ENCODE measurements around the gene PCCA.

Gene PCCA

DNA sequence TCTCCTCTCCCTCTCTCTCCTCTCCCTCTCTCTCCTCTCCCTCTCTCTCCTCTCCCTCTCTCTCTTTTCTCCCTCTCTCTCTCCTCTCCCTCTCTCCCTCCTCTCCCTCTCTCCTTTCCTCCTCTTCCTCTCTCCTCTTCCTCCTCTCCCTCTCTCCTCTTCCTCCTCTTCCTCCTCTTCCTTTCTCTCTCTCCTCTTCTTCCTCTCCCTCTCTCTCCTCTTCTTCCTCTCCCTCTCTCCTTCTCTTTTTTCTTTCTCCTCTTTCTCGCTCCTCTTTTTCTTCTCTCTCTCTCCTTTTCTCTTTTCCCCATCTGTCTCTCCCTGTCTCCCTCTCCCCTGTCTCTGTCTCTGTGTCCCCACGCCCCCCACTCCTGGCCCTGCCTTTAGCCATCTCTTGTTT lies 363.0 kb downstream of the PCCA start:
- Histone ChIP-seq H3K36me3 (ENCODE audit: control insufficient read depth in 1 of 2, insufficient read depth in 2 of 2, low read length in 2 of 2) (no peaks in the 10 kb centered on the region), H3K27ac (ENCODE audit: low read length) (no peak overlapping the region), H3K9me3 (ENCODE audit: control insufficient read depth in 1 of 2, low read length in 2 of 2) (no peaks in the 10 kb centered on the region), H3K4me3 (ENCODE audit: low read depth in 1 of 2, low read length in 2 of 2) (no peak overlapping the region), H3K27me3 (ENCODE audit: low read depth, low read length) (no peaks in the 10 kb centered on the region), H3K4me1 (ENCODE audit: control insufficient read depth in 1 of 2, insufficient read depth in 2 of 2, low read length in 2 of 2) (no peaks in the 10 kb centered on the region)

DNA sequence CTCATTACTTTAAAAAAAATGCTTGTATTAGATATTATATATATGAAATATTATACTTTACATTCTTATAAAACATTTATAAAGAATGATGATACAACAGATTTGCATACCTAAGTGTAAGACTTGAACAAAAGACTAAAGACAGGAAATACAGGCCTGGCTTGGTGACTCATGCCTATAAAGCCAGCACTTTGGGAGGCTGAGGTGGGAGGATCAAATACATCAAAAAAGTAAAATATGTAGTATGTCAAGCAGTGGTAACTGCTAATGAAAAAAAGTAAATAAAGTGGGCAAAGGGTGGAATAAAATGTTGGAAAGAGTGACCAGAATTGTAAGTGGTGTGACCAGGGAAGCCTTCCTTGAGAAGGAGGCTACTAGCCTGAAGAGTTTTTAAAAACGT lies 366.0 kb downstream of the PCCA start:
- H3K27me3 ChIP-seq (ENCODE audit: low read depth, low read length): no peaks in the 10 kb centered on the region
- H3K4me3 ChIP-seq (ENCODE audit: low read depth in 1 of 2, low read length in 2 of 2): no peak overlapping the region

DNA sequence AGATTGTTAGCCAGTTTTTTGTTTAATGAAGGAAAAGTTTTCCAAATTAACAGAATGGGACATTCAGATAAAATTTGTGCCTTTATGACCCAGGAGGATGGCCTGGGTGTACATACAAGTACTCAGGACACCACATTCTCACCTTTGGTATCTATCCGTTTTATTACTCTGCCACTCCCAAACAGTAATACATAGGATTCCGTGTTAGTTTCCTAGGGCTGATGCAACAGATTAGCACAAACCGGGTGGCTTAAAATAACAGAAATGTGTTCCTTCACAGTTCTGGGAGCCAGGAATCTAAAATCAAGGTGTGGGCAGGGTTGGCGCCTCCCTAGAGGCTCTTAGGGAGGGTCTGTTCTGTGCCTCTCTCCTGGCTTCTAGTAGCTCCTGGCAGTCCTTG lies 369.8 kb downstream of the PCCA start:
- Histone ChIP-seq H3K4me1 (ENCODE audit: control insufficient read depth in 1 of 2, insufficient read depth in 2 of 2, low read length in 2 of 2) (no peaks in the 10 kb centered on the region), H3K27me3 (ENCODE audit: low read depth, low read length) (no peaks in the 10 kb centered on the region), H3K4me3 (ENCODE audit: low read depth in 1 of 2, low read length in 2 of 2) (no peak overlapping the region), H3K27ac (ENCODE audit: low read length) (no peak overlapping the region), H3K36me3 (ENCODE audit: control insufficient read depth in 1 of 2, insufficient read depth in 2 of 2, low read length in 2 of 2) (no peaks in the 10 kb centered on the region), H3K9me3 (ENCODE audit: control insufficient read depth in 1 of 2, low read length in 2 of 2) (peaks cover 0 to 7% of the 10 kb centered on the region in 2 donors)

More for the DNA sequence above, 366.0 kb downstream of the PCCA start:
- Histone ChIP-seq H3K4me1 (ENCODE audit: control insufficient read depth in 1 of 2, insufficient read depth in 2 of 2, low read length in 2 of 2) (no peaks in the 10 kb centered on the region), H3K9me3 (ENCODE audit: control insufficient read depth in 1 of 2, low read length in 2 of 2) (peaks cover 0 to 7% of the 10 kb centered on the region in 2 donors), H3K36me3 (ENCODE audit: control insufficient read depth in 1 of 2, insufficient read depth in 2 of 2, low read length in 2 of 2) (no peaks in the 10 kb centered on the region), H3K27ac (ENCODE audit: low read length) (no peak overlapping the region)

DNA sequence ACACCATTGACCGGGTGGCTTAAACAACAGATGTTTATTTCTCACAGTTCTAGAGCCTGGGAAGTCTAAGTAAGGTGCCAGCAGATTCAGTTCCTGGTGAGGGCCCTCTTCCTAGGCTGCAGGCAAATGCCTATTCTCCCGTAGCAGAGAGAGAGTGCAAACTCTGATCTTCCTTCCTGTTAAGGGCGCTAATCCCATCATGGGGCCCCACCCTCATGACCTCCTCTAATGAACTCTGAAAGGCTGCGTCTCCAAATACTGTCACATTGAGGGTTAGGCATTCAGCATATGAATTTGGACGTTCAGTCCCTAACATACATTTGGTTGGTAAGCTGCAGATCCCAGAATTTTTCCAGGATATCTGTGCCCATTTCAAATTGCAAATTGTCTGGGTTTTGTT lies 370.9 kb downstream of the PCCA start:
- Histone ChIP-seq H3K27ac (ENCODE audit: low read length) (no peak overlapping the region), H3K4me1 (ENCODE audit: control insufficient read depth in 1 of 2, insufficient read depth in 2 of 2, low read length in 2 of 2) (no peaks in the 10 kb centered on the region), H3K9me3 (ENCODE audit: control insufficient read depth in 1 of 2, low read length in 2 of 2) (peaks cover 0 to 7% of the 10 kb centered on the region in 2 donors), H3K36me3 (ENCODE audit: control insufficient read depth in 1 of 2, insufficient read depth in 2 of 2, low read length in 2 of 2) (no peaks in the 10 kb centered on the region), H3K27me3 (ENCODE audit: low read depth, low read length) (no peaks in the 10 kb centered on the region), H3K4me3 (ENCODE audit: low read depth in 1 of 2, low read length in 2 of 2) (no peak overlapping the region)

DNA sequence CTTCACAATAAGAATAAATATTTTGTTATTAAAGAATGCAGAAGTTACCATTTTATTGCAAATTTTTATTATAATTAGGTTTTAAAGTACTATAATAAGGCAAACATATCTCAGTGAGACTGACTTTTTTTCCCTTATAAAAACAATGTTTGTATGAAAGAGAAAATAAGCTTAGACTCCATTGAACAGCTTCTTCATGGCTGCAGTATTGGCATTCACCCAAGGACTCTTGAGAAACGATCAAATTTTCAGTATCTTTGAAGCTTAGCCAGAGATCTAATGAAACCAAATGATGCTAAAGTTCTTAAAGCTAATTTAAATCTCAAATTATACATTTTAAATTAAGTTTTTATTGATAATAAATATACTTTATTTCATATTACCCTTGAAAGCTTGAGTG lies 371.4 kb downstream of the PCCA start:
- Histone ChIP-seq H3K36me3 (ENCODE audit: control insufficient read depth in 1 of 2, insufficient read depth in 2 of 2, low read length in 2 of 2) (no peaks in the 10 kb centered on the region), H3K4me3 (ENCODE audit: low read depth in 1 of 2, low read length in 2 of 2) (no peak overlapping the region), H3K4me1 (ENCODE audit: control insufficient read depth in 1 of 2, insufficient read depth in 2 of 2, low read length in 2 of 2) (no peaks in the 10 kb centered on the region), H3K27me3 (ENCODE audit: low read depth, low read length) (no peaks in the 10 kb centered on the region), H3K27ac (ENCODE audit: low read length) (no peak overlapping the region), H3K9me3 (ENCODE audit: control insufficient read depth in 1 of 2, low read length in 2 of 2) (peaks cover 0 to 7% of the 10 kb centered on the region in 2 donors)

DNA sequence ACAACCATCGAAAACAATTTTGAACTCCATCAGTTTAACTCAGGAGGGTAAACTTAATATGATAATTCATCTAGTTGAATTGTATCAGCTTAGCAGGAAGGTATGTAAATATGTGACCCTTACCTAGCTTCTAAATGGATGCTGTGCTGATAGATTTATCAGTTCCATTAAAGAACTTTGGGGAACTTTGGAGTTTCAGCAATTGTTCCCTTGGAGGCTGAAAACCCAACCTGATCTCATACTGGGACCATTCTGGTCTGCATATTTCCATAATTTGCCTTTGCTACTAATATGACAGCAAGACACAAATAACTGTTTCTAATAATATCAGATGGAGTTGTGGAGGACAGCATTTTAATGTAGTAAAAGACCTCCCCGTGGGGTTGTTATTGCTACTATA lies 371.9 kb downstream of the PCCA start:
- Histone ChIP-seq H3K4me1 (ENCODE audit: control insufficient read depth in 1 of 2, insufficient read depth in 2 of 2, low read length in 2 of 2) (no peaks in the 10 kb centered on the region), H3K27me3 (ENCODE audit: low read depth, low read length) (no peaks in the 10 kb centered on the region), H3K36me3 (ENCODE audit: control insufficient read depth in 1 of 2, insufficient read depth in 2 of 2, low read length in 2 of 2) (no peaks in the 10 kb centered on the region), H3K27ac (ENCODE audit: low read length) (no peak overlapping the region), H3K9me3 (ENCODE audit: control insufficient read depth in 1 of 2, low read length in 2 of 2) (peaks cover 0 to 7% of the 10 kb centered on the region in 2 donors), H3K4me3 (ENCODE audit: low read depth in 1 of 2, low read length in 2 of 2) (no peak overlapping the region)

DNA sequence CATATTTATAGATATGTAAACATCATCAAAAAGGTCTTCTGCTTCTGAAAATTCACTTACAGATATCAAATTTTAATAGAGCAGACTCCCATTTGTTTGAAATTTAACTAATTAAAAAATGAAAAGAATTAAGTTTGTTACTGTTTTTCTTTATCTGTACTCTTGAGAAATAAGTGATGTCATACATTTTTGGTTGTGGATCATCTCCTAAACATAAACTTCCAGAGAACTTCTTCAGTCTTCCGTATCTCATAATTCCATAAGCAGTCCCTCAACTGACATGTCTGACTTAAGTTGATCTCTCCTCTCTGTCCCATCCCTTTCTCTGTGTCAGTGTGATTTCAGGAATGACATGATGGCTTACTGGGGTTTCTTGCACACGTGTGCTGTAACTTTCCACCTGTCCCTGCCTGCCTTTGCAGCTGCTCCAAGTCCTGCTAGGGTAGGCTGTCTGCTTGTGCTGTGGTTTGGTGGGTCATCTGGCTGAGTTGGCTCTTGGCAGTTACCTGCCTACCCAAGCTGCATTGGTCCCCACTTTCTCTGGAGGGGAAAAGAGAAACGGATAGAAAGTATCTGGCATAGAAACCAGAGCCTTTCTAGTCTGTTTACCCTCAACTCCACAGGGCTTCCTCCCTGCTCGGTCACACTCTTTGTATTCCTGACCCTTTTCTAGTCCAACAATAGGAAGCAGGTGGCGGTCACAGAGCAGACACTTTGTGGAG lies 372.6 kb downstream of the PCCA start:
- Histone ChIP-seq H3K27me3 (ENCODE audit: low read depth, low read length) (no peaks in the 10 kb centered on the region), H3K4me3 (ENCODE audit: low read depth in 1 of 2, low read length in 2 of 2) (no peak overlapping the region), H3K27ac (ENCODE audit: low read length) (no peak overlapping the region), H3K9me3 (ENCODE audit: control insufficient read depth in 1 of 2, low read length in 2 of 2) (peaks cover 0 to 7% of the 10 kb centered on the region in 2 donors), H3K4me1 (ENCODE audit: control insufficient read depth in 1 of 2, insufficient read depth in 2 of 2, low read length in 2 of 2) (no peaks in the 10 kb centered on the region), H3K36me3 (ENCODE audit: control insufficient read depth in 1 of 2, insufficient read depth in 2 of 2, low read length in 2 of 2) (no peaks in the 10 kb centered on the region)

DNA sequence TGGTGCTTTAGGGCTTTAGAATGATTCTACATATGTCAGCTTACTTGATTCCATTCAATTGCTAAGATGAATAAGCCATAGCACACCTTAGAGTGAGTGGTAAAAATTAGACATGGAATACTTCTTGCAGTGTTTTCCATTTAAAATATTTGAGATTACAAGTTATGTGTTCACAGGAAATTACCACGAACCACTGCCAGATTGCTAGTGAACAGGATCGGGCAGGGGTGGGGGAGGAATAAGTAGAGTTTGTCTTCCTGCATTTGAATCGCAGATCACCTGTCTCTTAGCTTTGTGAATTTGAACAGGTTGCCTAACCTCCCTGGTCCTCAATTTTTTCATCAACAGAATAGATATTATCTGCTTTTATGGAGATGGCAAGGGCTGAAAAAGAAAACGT lies 375.1 kb downstream of the PCCA start:
- Histone ChIP-seq H3K4me1 (ENCODE audit: control insufficient read depth in 1 of 2, insufficient read depth in 2 of 2, low read length in 2 of 2) (no peaks in the 10 kb centered on the region), H3K27me3 (ENCODE audit: low read depth, low read length) (no peaks in the 10 kb centered on the region)

DNA sequence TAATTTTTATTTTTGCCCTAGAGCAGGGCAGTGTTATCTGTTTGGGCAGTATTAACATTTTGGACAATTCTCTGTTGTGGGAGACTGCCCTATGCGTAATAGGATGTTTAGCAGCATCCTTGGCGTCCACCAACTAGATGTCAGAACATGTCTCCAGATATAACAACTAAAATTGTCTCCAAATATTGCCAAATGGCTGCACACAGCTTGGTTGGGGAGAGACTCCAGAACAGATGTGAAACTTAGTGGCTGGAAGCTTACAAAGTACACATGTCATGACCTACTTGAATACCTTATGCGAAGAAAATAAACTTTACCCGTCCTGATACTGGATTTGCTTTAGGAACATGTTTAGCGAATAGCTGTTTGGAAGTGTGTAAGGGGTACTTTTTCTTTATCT lies 376.7 kb downstream of the PCCA start:
- H3K36me3 ChIP-seq (ENCODE audit: control insufficient read depth in 1 of 2, insufficient read depth in 2 of 2, low read length in 2 of 2): no peaks in the 10 kb centered on the region
- H3K27ac ChIP-seq (ENCODE audit: low read length): no peak overlapping the region
- H3K9me3 ChIP-seq (ENCODE audit: control insufficient read depth in 1 of 2, low read length in 2 of 2): no peaks in the 10 kb centered on the region
- no peaks in the 10 kb centered on the region for H3K27me3 ChIP-seq (ENCODE audit: low read depth, low read length)
- no peaks in the 10 kb centered on the region for H3K4me1 ChIP-seq (ENCODE audit: control insufficient read depth in 1 of 2, insufficient read depth in 2 of 2, low read length in 2 of 2)
- no peak overlapping the region for H3K4me3 ChIP-seq (ENCODE audit: low read depth in 1 of 2, low read length in 2 of 2)

More for the DNA sequence above, 375.1 kb downstream of the PCCA start:
- Histone ChIP-seq H3K9me3 (ENCODE audit: control insufficient read depth in 1 of 2, low read length in 2 of 2) (peaks cover 0 to 7% of the 10 kb centered on the region in 2 donors), H3K36me3 (ENCODE audit: control insufficient read depth in 1 of 2, insufficient read depth in 2 of 2, low read length in 2 of 2) (no peaks in the 10 kb centered on the region), H3K27ac (ENCODE audit: low read length) (no peak overlapping the region), H3K4me3 (ENCODE audit: low read depth in 1 of 2, low read length in 2 of 2) (no peak overlapping the region)

DNA sequence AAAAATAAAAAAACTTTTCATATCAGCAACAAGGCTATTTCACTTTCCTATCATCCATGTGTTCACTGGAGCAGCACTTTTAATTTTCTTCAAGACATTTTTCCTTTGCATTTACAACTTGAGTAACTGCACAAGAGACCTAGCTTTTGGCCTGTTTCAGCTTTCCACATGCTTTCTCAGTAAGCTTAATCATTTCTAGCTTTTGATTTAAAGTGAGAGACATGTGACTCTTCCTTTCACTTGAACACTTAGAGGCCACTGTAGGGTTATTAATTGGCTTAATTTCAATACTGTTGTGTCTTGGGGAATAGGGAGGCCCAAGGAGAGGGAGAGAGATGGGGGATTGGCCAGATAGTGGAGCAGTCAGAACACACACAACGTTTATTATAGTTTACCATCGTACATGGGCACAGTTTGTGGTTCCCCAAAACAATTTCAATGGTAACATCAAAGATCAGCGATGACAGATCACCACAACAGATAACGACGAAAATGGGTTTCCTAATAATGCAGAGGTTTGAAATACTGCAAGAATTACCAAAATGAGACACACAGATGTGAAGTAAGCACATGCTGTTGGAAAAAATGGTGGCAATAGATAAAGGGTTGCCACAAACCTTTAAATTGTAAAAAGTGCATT lies 382.1 kb downstream of the PCCA start:
- Histone ChIP-seq H3K27ac (ENCODE audit: low read length) (no peak overlapping the region), H3K36me3 (ENCODE audit: control insufficient read depth in 1 of 2, insufficient read depth in 2 of 2, low read length in 2 of 2) (no peaks in the 10 kb centered on the region), H3K4me3 (ENCODE audit: low read depth in 1 of 2, low read length in 2 of 2) (no peak overlapping the region), H3K4me1 (ENCODE audit: control insufficient read depth in 1 of 2, insufficient read depth in 2 of 2, low read length in 2 of 2) (no peaks in the 10 kb centered on the region), H3K9me3 (ENCODE audit: control insufficient read depth in 1 of 2, low read length in 2 of 2) (no peaks in the 10 kb centered on the region), H3K27me3 (ENCODE audit: low read depth, low read length) (no peaks in the 10 kb centered on the region)

DNA sequence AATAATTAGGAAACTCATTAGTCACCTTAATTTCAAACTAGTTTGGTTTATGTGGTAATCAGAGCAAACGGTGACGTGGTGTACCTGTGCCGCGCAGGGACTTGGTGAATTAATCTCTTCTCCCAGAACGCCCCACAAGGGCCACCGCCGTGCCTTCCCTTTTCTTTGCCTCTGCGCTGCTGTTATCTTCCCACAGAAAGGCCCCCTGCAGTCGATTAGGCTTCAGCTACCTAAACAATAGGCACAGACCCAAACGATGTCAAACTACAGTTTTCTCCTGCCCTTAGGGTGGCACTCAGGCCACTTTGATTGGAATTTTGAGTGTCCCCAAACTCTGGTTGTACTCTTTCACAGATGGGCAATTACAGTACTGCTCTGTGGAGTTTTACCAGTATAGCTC lies 384.2 kb downstream of the PCCA start:
- H3K4me1 ChIP-seq (ENCODE audit: control insufficient read depth in 1 of 2, insufficient read depth in 2 of 2, low read length in 2 of 2): no peaks in the 10 kb centered on the region
- H3K4me3 ChIP-seq (ENCODE audit: low read depth in 1 of 2, low read length in 2 of 2): no peak overlapping the region
- H3K36me3 ChIP-seq (ENCODE audit: control insufficient read depth in 1 of 2, insufficient read depth in 2 of 2, low read length in 2 of 2): no peaks in the 10 kb centered on the region

More for the DNA sequence above, 384.2 kb downstream of the PCCA start:
- H3K27me3 ChIP-seq (ENCODE audit: low read depth, low read length): no peaks in the 10 kb centered on the region
- no peak overlapping the region for H3K27ac ChIP-seq (ENCODE audit: low read length)
- H3K9me3 ChIP-seq (ENCODE audit: control insufficient read depth in 1 of 2, low read length in 2 of 2): no peaks in the 10 kb centered on the region

Data from muscle layer of duodenum (tissue), 2 donors.